Fibroblast of skin of left biceps (primary cell): ENCODE results near the gene ERCC6L.

Source experiments
- DNase-seq, 2 experiments: peaks; one replicate each; pipeline ENCODE4 v3.0.0-alpha.2; 2013; ENCODE audit warnings: low read depth in 2 of 2

Gene ERCC6L

DNA sequence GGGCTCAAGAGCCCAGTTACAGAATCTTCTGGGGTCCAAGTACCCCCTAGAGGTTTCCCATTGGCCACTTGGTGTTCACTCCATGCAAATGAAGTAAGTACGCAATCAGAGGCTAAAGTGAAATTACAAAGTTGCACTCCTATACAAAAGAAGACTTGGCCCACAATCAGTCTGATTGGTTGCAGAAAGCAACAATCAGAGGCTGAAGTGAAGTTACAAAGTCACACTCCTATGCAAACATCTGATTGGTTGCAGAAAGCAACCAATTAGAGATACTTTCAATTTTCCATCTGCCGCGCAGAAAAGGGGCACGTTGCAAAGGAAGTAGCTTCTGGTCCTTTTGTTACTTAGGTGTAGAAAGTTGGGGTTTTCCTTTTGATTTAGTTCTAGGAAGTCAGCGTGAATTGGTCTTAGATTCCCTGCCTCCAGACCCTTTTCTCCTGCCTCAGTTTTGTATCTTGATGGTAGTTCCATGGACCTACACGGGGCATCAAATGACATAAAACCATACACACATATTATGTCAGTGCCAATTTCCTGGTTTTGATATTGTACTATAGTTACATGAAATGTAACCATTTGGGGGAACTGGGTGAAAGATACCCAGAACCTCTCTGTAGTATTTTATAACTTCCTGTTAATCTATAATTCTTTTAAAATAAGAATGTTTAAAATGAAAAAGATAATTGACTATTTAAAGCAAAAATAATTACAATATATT lies 69.7 kb downstream of the ERCC6L start:
- no peak for DNase-seq

DNA sequence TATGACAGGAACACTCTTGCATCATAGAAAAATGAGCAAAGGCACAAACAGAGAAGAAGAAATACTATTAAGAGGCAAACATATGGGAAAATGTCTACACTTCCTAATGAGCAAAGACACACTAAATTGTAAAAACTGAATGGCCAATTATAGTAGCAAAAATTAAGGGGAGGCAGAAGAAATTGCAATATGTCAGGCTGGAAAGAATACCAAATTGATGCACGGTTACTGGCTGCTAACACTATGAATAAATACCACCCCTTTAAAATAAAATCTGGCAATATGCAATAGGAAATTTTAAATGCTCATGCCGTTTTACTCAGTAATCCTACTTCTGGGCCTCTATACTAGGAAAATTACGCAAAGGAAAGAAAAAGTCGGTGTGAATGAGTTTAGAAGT lies 73.3 kb downstream of the ERCC6L start:
- DNase-seq, result no peak

DNA sequence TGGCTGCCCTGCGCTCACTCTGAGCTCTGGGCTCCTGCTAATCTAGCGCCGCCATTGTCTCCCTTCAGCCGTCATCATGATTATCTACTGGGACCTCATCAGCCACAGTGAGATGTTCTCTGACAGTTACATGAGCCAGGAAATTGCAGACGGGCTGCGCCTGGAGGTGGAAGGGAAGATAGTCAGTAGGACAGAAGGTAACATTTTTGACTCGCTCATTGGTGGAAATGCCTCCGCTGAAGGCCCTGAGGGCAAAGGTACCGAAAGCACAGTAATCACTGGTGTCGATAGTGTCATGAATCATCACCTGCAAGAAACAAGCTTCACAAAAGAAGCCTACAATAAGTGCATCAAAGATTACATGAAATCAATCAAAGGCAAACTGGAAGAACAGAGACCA lies 79.1 kb downstream of the ERCC6L start:
- DNase-seq, result no peak

DNA sequence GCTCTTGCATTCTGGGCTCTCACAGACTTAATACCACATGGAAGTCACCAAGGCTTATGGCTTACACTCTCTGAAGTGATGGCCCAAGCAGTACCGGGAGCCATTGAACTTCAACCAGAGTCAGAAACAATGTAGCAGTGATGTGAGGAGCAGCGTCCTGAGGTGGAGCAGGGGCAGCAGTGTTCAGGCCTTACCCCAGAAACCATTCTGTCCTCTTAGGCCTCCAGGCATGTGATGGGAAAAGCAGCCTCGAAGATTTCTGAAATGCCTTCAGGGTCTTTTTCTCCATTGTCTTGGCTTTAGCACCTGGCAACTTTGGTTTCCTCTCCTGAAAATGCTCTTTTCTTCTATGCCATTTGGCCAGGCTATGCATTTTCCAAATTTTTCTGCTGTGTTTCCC lies 80.1 kb downstream of the ERCC6L start:
- no peak for DNase-seq
